Activated naive CD4-positive, alpha-beta T cell treated with anti-CD3 and anti-CD28 coated beads, Interleukin-2, amount 50 U/mL, for 24 hours (primary cell): ENCODE data around the gene CCDC152.

Source experiments
- H3K27ac Mint-ChIP-seq: one replicate; pipeline ENCODE4 v1.8.0; 2021; ENCODE audit warnings: mild to moderate bottlenecking, mixed read lengths
- H3K27me3 Mint-ChIP-seq: one replicate; pipeline ENCODE4 v1.8.0; 2021; ENCODE audit warnings: mixed read lengths
- H3K36me3 Mint-ChIP-seq: one replicate; pipeline ENCODE4 v1.8.0; 2021; ENCODE audit warnings: mixed read lengths
- H3K4me1 Mint-ChIP-seq: one replicate; pipeline ENCODE4 v1.8.0; 2021; ENCODE audit warnings: mixed read lengths
- H3K4me3 Mint-ChIP-seq: one replicate; pipeline ENCODE4 v1.8.0; 2021; ENCODE audit warnings: mild to moderate bottlenecking, mixed read lengths
- H3K9me3 Mint-ChIP-seq: one replicate; pipeline ENCODE4 v1.8.0; 2021; ENCODE audit warnings: mixed read lengths

Gene CCDC152

GRCh38 chr5:42761791-42762190, 5.2 kb downstream of the CCDC152 start:
- H3K9me3 Mint-ChIP-seq: no peaks in the 10 kb centered on the region
- H3K4me3 Mint-ChIP-seq: no peak overlapping the region
- H3K27me3 Mint-ChIP-seq: peaks cover 12% of the 10 kb centered on the region
- peaks cover 4% of the 10 kb centered on the region for H3K4me1 Mint-ChIP-seq
- H3K27ac Mint-ChIP-seq: no peak overlapping the region
- peaks cover 2% of the 10 kb centered on the region for H3K36me3 Mint-ChIP-seq

- H3K27me3 Mint-ChIP-seq: peaks cover 14% of the 10 kb centered on the region
- H3K9me3 Mint-ChIP-seq: no peaks in the 10 kb centered on the region
- H3K4me3 Mint-ChIP-seq: no peak overlapping the region
- no peak overlapping the region for H3K27ac Mint-ChIP-seq
- H3K4me1 Mint-ChIP-seq: no peaks in the 10 kb centered on the region
- H3K36me3 Mint-ChIP-seq: peaks cover 3% of the 10 kb centered on the region
Observed at GRCh38 chr5:42767491-42768105, 11.0 kb downstream of the CCDC152 start.

GRCh38 chr5:42768106-42768504, 11.5 kb downstream of the CCDC152 start:
- H3K27me3 Mint-ChIP-seq: peaks cover 16% of the 10 kb centered on the region
- no peaks in the 10 kb centered on the region for H3K9me3 Mint-ChIP-seq
- no peak overlapping the region for H3K27ac Mint-ChIP-seq
- H3K4me3 Mint-ChIP-seq: no peak overlapping the region
- no peaks in the 10 kb centered on the region for H3K4me1 Mint-ChIP-seq
- peaks cover 3% of the 10 kb centered on the region for H3K36me3 Mint-ChIP-seq

- Mint-ChIP-seq H3K9me3 (no peaks in the 10 kb centered on the region), H3K4me3 (no peak overlapping the region), H3K4me1 (no peaks in the 10 kb centered on the region), H3K27me3 (peaks cover 15% of the 10 kb centered on the region), H3K36me3 (peaks cover 1% of the 10 kb centered on the region), H3K27ac (no peak overlapping the region)
Observed at GRCh38 chr5:42770003-42770402, 13.4 kb downstream of the CCDC152 start.

- Mint-ChIP-seq H3K27me3 (peaks cover 13% of the 10 kb centered on the region), H3K9me3 (no peaks in the 10 kb centered on the region), H3K4me1 (no peaks in the 10 kb centered on the region)
Observed at GRCh38 chr5:42772265-42772993, 15.8 kb downstream of the CCDC152 start.

GRCh38 chr5:42779083-42779482, 22.5 kb downstream of the CCDC152 start:
- H3K27me3 Mint-ChIP-seq: peaks cover 2% of the 10 kb centered on the region
- H3K4me3 Mint-ChIP-seq: no peak overlapping the region
- peaks cover 2% of the 10 kb centered on the region for H3K36me3 Mint-ChIP-seq
- H3K27ac Mint-ChIP-seq: no peak overlapping the region
- H3K9me3 Mint-ChIP-seq: no peaks in the 10 kb centered on the region
- no peaks in the 10 kb centered on the region for H3K4me1 Mint-ChIP-seq

More at GRCh38 chr5:42772265-42772993, 15.8 kb downstream of the CCDC152 start:
- peaks cover 1% of the 10 kb centered on the region for H3K36me3 Mint-ChIP-seq
- no peak overlapping the region for H3K27ac Mint-ChIP-seq
- H3K4me3 Mint-ChIP-seq: no peak overlapping the region

- H3K9me3 Mint-ChIP-seq: peaks cover 8% of the 10 kb centered on the region
- H3K4me1 Mint-ChIP-seq: no peaks in the 10 kb centered on the region
- H3K27me3 Mint-ChIP-seq: peaks cover 3% of the 10 kb centered on the region
- no peak overlapping the region for H3K27ac Mint-ChIP-seq
- H3K36me3 Mint-ChIP-seq: peaks cover 14% of the 10 kb centered on the region
- H3K4me3 Mint-ChIP-seq: no peak overlapping the region
Observed at GRCh38 chr5:42781584-42781983, 25.0 kb downstream of the CCDC152 start.

- Mint-ChIP-seq H3K9me3 (peaks cover 18% of the 10 kb centered on the region), H3K27ac (no peak overlapping the region), H3K4me3 (no peak overlapping the region), H3K27me3 (peaks cover 2% of the 10 kb centered on the region), H3K36me3 (peaks cover 21% of the 10 kb centered on the region), H3K4me1 (no peaks in the 10 kb centered on the region)
Observed at GRCh38 chr5:42784132-42784531, 27.5 kb downstream of the CCDC152 start.

GRCh38 chr5:42785756-42786155, 29.1 kb downstream of the CCDC152 start:
- Mint-ChIP-seq H3K9me3 (peaks cover 23% of the 10 kb centered on the region), H3K4me3 (no peak overlapping the region), H3K27ac (no peak overlapping the region), H3K4me1 (no peaks in the 10 kb centered on the region), H3K27me3 (peaks cover 4% of the 10 kb centered on the region), H3K36me3 (peaks cover 25% of the 10 kb centered on the region)

GRCh38 chr5:42787073-42787472, 30.5 kb downstream of the CCDC152 start:
- Mint-ChIP-seq H3K27ac (peak overlapping the region; percentile 24), H3K4me3 (no peak overlapping the region), H3K4me1 (no peaks in the 10 kb centered on the region), H3K27me3 (peaks cover 4% of the 10 kb centered on the region), H3K36me3 (peaks cover 25% of the 10 kb centered on the region), H3K9me3 (peaks cover 23% of the 10 kb centered on the region)

- H3K9me3 Mint-ChIP-seq: peaks cover 23% of the 10 kb centered on the region
- H3K27me3 Mint-ChIP-seq: peaks cover 3% of the 10 kb centered on the region
- H3K4me3 Mint-ChIP-seq: no peak overlapping the region
- H3K36me3 Mint-ChIP-seq: peaks cover 25% of the 10 kb centered on the region
- no peak overlapping the region for H3K27ac Mint-ChIP-seq
- no peaks in the 10 kb centered on the region for H3K4me1 Mint-ChIP-seq
Observed at GRCh38 chr5:42787845-42788244, 31.2 kb downstream of the CCDC152 start.

GRCh38 chr5:42791151-42791550, 34.5 kb downstream of the CCDC152 start:
- no peak overlapping the region for H3K27ac Mint-ChIP-seq
- peaks cover 26% of the 10 kb centered on the region for H3K36me3 Mint-ChIP-seq
- H3K4me1 Mint-ChIP-seq: no peaks in the 10 kb centered on the region
- peaks cover 3% of the 10 kb centered on the region for H3K27me3 Mint-ChIP-seq
- H3K4me3 Mint-ChIP-seq: no peak overlapping the region
- H3K9me3 Mint-ChIP-seq: peaks cover 18% of the 10 kb centered on the region

GRCh38 chr5:42798284-42799240, 41.9 kb downstream of the CCDC152 start:
- no peaks in the 10 kb centered on the region for H3K9me3 Mint-ChIP-seq
- H3K27me3 Mint-ChIP-seq: no peaks in the 10 kb centered on the region
- no peaks in the 10 kb centered on the region for H3K4me1 Mint-ChIP-seq
- peaks cover 18% of the 10 kb centered on the region for H3K36me3 Mint-ChIP-seq
- H3K27ac Mint-ChIP-seq: no peak overlapping the region
- H3K4me3 Mint-ChIP-seq: no peak overlapping the region

GRCh38 chr5:42799241-42799608, 42.6 kb downstream of the CCDC152 start:
- H3K27ac Mint-ChIP-seq: no peak overlapping the region
- peaks cover 14% of the 10 kb centered on the region for H3K36me3 Mint-ChIP-seq
- H3K4me3 Mint-ChIP-seq: no peak overlapping the region
- H3K4me1 Mint-ChIP-seq: no peaks in the 10 kb centered on the region
- H3K9me3 Mint-ChIP-seq: no peaks in the 10 kb centered on the region
- H3K27me3 Mint-ChIP-seq: no peaks in the 10 kb centered on the region

- Mint-ChIP-seq H3K36me3 (peaks cover 10% of the 10 kb centered on the region), H3K27ac (no peak overlapping the region), H3K27me3 (no peaks in the 10 kb centered on the region), H3K4me3 (no peak overlapping the region), H3K9me3 (no peaks in the 10 kb centered on the region), H3K4me1 (no peaks in the 10 kb centered on the region)
Observed at GRCh38 chr5:42799668-42800114, 43.1 kb downstream of the CCDC152 start.
